Measurements from ENCODE around the gene EGFR. TPM values are rescaled to one million over a fixed set of nuclear protein-coding genes. Genes with fewer than 3 reads are reported as not detected.
"Not testable (repeated sequence)": the region's sequence is repeated elsewhere in the genome, so short reads cannot be mapped to it uniquely, and the experiment has no call there.

EGFR gene
- total RNA-seq, 2 donors from 2014 or later = 57.8 to 63.4 TPM

- Histone ChIP-seq H3K4me3 (no peak overlapping the region), H3K9ac (ENCODE audit: low read depth in 2 of 2, low read length in 2 of 2) (no peak overlapping the region), H3K9me3 (no peaks in the 10 kb centered on the region), H3K27me3 (no peaks in the 10 kb centered on the region), H3K4me1 (no peaks in the 10 kb centered on the region), H3K27ac (no peak overlapping the region), H3K36me3 (no peaks in the 10 kb centered on the region)
- no peak for DNase-seq
- intact Hi-C loops (cut with DNase I) = no loop called here
- TF ChIP-seq CTCF (IDR thresholded peaks at IDR 0.05) = no peak
These were observed 13.4 kb downstream of the EGFR start for GRCh38 chr7:55032069-55032699.

DNA sequence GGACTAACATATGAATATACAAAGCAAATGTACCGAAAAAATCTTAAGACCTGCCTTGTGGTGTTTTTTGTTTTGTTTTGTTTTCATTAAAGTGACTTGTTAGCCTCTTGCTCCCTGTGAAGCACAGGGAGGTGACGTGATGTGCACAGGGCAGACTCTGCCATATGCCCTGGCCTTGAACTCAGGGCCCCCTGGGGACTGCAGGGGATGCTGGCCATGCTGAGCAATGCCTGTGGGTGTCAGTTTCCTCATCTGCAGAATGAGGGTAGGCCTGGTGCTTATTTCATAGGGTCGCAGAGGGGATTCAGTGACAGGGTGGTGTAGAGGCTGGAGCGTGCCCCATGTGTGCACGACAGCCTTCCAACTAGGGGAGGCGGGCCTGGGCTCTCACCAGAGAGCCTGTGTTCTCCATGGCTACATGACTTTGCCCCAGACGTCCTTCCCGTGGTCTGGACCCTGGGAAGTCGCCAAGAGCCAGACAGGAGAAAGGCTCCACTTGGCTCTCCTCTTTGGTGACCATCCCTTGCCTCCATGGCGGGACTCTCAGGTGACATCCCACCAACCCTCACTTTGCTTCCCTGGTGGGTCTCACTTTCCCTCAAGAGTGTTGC lies 14.5 kb downstream of the EGFR start:
- no peaks in the 10 kb centered on the region for H3K27me3 ChIP-seq
- H3K4me1 ChIP-seq = no peaks in the 10 kb centered on the region
- TF ChIP-seq CTCF (IDR thresholded peaks at IDR 0.05) = no peak
- no peaks in the 10 kb centered on the region for H3K36me3 ChIP-seq
- no peak overlapping the region for H3K9ac ChIP-seq (ENCODE audit: low read depth in 2 of 2, low read length in 2 of 2)
- no peak overlapping the region for H3K4me3 ChIP-seq
- H3K9me3 ChIP-seq = no peaks in the 10 kb centered on the region
- H3K27ac ChIP-seq = no peak overlapping the region
- intact Hi-C loops (cut with DNase I) = no loop called here
- no peak for DNase-seq

- H3K9ac ChIP-seq (ENCODE audit: low read depth in 2 of 2, low read length in 2 of 2) = no peak overlapping the region
- DNase-seq = no peak
- H3K4me3 ChIP-seq = no peak overlapping the region
- no peaks in the 10 kb centered on the region for H3K27me3 ChIP-seq
- no peak overlapping the region for H3K27ac ChIP-seq
- intact Hi-C loops (cut with DNase I) = no loop called here
- H3K4me1 ChIP-seq = no peaks in the 10 kb centered on the region
- H3K9me3 ChIP-seq = no peaks in the 10 kb centered on the region
- no peak for TF ChIP-seq CTCF (IDR thresholded peaks at IDR 0.05)
- H3K36me3 ChIP-seq = no peaks in the 10 kb centered on the region
These were observed 16.0 kb downstream of the EGFR start for GRCh38 chr7:55034776-55035175.

GRCh38 chr7:55035410-55035809 lies 16.6 kb downstream of the EGFR start:
- H3K4me3 ChIP-seq; H3K9ac ChIP-seq (ENCODE audit: low read depth in 2 of 2, low read length in 2 of 2); H3K27me3 ChIP-seq; H3K27ac ChIP-seq; H3K9me3 ChIP-seq; H3K36me3 ChIP-seq; DNase-seq; H3K4me1 ChIP-seq; intact Hi-C loops (cut with DNase I): not testable (repeated sequence)

- Histone ChIP-seq H3K27ac (no peak overlapping the region), H3K4me3 (no peak overlapping the region), H3K4me1 (no peaks in the 10 kb centered on the region), H3K36me3 (no peaks in the 10 kb centered on the region), H3K9me3 (no peaks in the 10 kb centered on the region), H3K27me3 (no peaks in the 10 kb centered on the region), H3K9ac (ENCODE audit: low read depth in 2 of 2, low read length in 2 of 2) (no peak overlapping the region)
- no peak for DNase-seq
- TF ChIP-seq CTCF (IDR thresholded peaks at IDR 0.05) = no peak
- intact Hi-C loops (cut with DNase I) = no loop called here
These were observed 18.3 kb downstream of the EGFR start for GRCh38 chr7:55036950-55037736.
